Measurements from ENCODE around the gene PLB1. TPM values are rescaled to one million over a fixed set of nuclear protein-coding genes. Genes with fewer than 3 reads are reported as not detected.

PLB1 gene
- total RNA-seq, 2 experiments from 2014 or later: 0.87 to 1.1 TPM

- H3K27ac Mint-ChIP-seq: no peak overlapping the region
- H3K4me1 Mint-ChIP-seq: no peaks in the 10 kb centered on the region
- POLR2A ChIA-PET: no interaction called here
- intact Hi-C loops (cut with DNase I, micrococcal nuclease): no loop called here
- no peak for ATAC-seq
- H3K36me3 Mint-ChIP-seq (ENCODE audit: low read depth): no peaks in the 10 kb centered on the region
- CTCF ChIA-PET: no interaction called here
- H3K4me3 Mint-ChIP-seq: no peak overlapping the region
- H3K9me3 Mint-ChIP-seq (ENCODE audit: low read depth): no peaks in the 10 kb centered on the region
- H3K27me3 Mint-ChIP-seq: peaks cover 42% of the 10 kb centered on the region
- no peak for DNase-seq
Observed at GRCh38 chr2:28521663-28522062, 25.8 kb downstream of the PLB1 start.

DNA sequence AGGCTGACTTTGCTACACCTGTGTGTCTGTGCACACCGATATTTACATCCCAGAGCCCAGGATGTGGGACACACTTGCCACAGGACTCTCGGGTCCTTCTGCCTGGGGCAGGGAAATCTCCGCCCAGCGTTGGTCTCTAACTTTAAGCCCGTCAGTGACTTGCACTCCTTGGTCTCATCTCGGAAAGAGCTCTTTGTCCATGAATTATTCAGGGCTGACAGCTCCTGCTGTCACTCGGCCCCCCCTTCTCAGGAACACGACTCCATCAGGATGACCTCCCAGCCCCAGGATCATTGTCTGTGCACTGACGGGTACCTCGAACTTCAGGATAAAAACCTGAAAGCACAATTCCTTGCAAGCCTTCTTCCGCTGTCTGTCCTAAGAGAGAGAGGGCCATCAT, 26.6 kb downstream of the PLB1 start:
- ChIA-PET CTCF (interaction anchor here (0.6 kb wide), 1 partner anchor 640 kb away, joined by 4 read pairs; no protein-coding TSS in a partner anchor), POLR2A (no interaction called here)
- DNase-seq (no peak), ATAC-seq (no peak)
- intact Hi-C loops (cut with DNase I, micrococcal nuclease): no loop called here
- Mint-ChIP-seq H3K36me3 (ENCODE audit: low read depth) (no peaks in the 10 kb centered on the region), H3K4me1 (no peaks in the 10 kb centered on the region), H3K4me3 (no peak overlapping the region), H3K9me3 (ENCODE audit: low read depth) (no peaks in the 10 kb centered on the region), H3K27ac (no peak overlapping the region), H3K27me3 (peaks cover 42% of the 10 kb centered on the region)

- DNase-seq: no peak
- Mint-ChIP-seq H3K4me3 (no peak overlapping the region), H3K27ac (no peak overlapping the region), H3K27me3 (peaks cover 36% of the 10 kb centered on the region), H3K36me3 (ENCODE audit: low read depth) (no peaks in the 10 kb centered on the region), H3K9me3 (ENCODE audit: low read depth) (no peaks in the 10 kb centered on the region), H3K4me1 (no peaks in the 10 kb centered on the region)
- POLR2A ChIA-PET: interaction anchor here (0.6 kb wide), 1 partner anchor 13 kb away, joined by 8 read pairs; no protein-coding TSS in a partner anchor
- no peak for ATAC-seq
- intact Hi-C loops (cut with DNase I, micrococcal nuclease): no loop called here
- CTCF ChIA-PET: interaction anchor here (0.9 kb wide), 1 partner anchor 43 kb away, joined by 3 read pairs; no protein-coding TSS in a partner anchor
Observed at GRCh38 chr2:28523902-28524301, 28.0 kb downstream of the PLB1 start.

DNA sequence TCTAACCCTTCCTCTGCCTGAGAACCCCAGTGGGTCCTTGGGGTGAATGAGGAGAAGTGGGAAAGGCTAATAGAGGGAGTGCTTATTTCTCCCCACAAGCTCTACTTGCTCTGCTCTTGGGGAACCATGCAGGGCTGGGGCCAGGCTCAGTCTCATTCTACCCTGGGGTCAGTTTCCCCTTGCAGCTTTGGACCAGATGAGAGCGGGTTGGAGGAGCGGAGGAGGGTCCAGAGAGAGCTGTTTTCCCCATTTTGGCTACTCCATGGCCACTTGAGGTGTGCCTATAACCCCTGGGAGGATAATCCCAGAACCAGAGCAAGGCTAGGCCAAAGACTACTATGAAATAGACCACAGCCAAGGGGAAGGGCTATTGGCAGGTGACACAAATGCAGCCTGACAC, 29.6 kb downstream of the PLB1 start:
- Mint-ChIP-seq H3K4me3 (no peak overlapping the region), H3K27ac (no peak overlapping the region), H3K9me3 (ENCODE audit: low read depth) (no peaks in the 10 kb centered on the region), H3K27me3 (peaks cover 29% of the 10 kb centered on the region), H3K4me1 (no peaks in the 10 kb centered on the region), H3K36me3 (ENCODE audit: low read depth) (no peaks in the 10 kb centered on the region)
- ATAC-seq: no peak
- ChIA-PET POLR2A (no interaction called here), CTCF (no interaction called here)
- no peak for DNase-seq
- intact Hi-C loops (cut with DNase I, micrococcal nuclease): no loop called here

GRCh38 chr2:28526527-28527132, 30.8 kb downstream of the PLB1 start:
- H3K4me1 Mint-ChIP-seq: no peaks in the 10 kb centered on the region
- peaks cover 22% of the 10 kb centered on the region for H3K27me3 Mint-ChIP-seq
- no peak for DNase-seq
- ChIA-PET POLR2A (interaction anchor here (0.5 kb wide), 1 partner anchor 324 kb away, joined by 4 read pairs; no protein-coding TSS in a partner anchor), CTCF (interaction anchor here (0.7 to 1.2 kb wide), 3 partner anchors 41 to 1049 kb away, joined by 3 to 6 read pairs (median 3); no protein-coding TSS in a partner anchor)
- no peaks in the 10 kb centered on the region for H3K36me3 Mint-ChIP-seq (ENCODE audit: low read depth)
- H3K27ac Mint-ChIP-seq: no peak overlapping the region
- ATAC-seq: no peak
- H3K4me3 Mint-ChIP-seq: no peak overlapping the region
- intact Hi-C loops (cut with DNase I, micrococcal nuclease): no loop called here
- no peaks in the 10 kb centered on the region for H3K9me3 Mint-ChIP-seq (ENCODE audit: low read depth)

GRCh38 chr2:28527196-28527595, 31.3 kb downstream of the PLB1 start:
- Mint-ChIP-seq H3K4me3 (no peak overlapping the region), H3K36me3 (ENCODE audit: low read depth) (no peaks in the 10 kb centered on the region), H3K27me3 (peaks cover 19% of the 10 kb centered on the region), H3K4me1 (no peaks in the 10 kb centered on the region), H3K9me3 (ENCODE audit: low read depth) (no peaks in the 10 kb centered on the region), H3K27ac (no peak overlapping the region)
- CTCF ChIA-PET: interaction anchor here (0.7 to 1.2 kb wide), 3 partner anchors 41 to 1049 kb away, joined by 3 to 6 read pairs (median 3); no protein-coding TSS in a partner anchor
- DNase-seq (no peak), ATAC-seq (no peak)
- intact Hi-C loops (cut with DNase I, micrococcal nuclease): no loop called here
- POLR2A ChIA-PET: interaction anchor here (0.5 kb wide), 1 partner anchor 325 kb away, joined by 4 read pairs; no protein-coding TSS in a partner anchor

DNA sequence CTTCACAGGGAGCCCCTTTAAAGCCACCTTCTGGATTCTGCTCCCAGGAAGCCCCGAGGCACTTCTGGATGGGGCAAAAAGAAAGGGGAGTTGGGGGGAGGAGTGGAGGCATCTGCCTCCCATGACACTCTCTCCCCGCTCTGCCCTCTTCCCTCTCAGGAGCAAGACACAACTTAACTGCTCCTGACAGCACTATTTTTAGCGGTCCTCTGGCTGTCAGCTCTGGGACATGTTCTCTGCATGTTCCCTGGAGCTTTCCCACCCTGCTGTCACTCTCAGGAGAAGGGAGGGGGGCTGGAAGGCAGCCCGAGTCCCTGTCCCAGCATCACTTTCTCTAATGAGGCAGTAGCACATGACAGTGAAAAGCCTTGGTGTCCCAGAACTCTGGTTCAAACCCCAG, 32.3 kb downstream of the PLB1 start:
- H3K27me3 Mint-ChIP-seq: peaks cover 17% of the 10 kb centered on the region
- H3K9me3 Mint-ChIP-seq (ENCODE audit: low read depth): no peaks in the 10 kb centered on the region
- POLR2A ChIA-PET: no interaction called here
- H3K4me1 Mint-ChIP-seq: no peaks in the 10 kb centered on the region
- H3K4me3 Mint-ChIP-seq: no peak overlapping the region
- ATAC-seq (no peak), DNase-seq (no peak)
- intact Hi-C loops (cut with DNase I, micrococcal nuclease): no loop called here
- H3K36me3 Mint-ChIP-seq (ENCODE audit: low read depth): no peaks in the 10 kb centered on the region
- no peak overlapping the region for H3K27ac Mint-ChIP-seq
- CTCF ChIA-PET: interaction anchor here (0.6 kb wide), 1 partner anchor 35 kb away, joined by 5 read pairs; no protein-coding TSS in a partner anchor

- no peaks in the 10 kb centered on the region for H3K9me3 Mint-ChIP-seq (ENCODE audit: low read depth)
- ATAC-seq (no peak), DNase-seq (no peak)
- no peak overlapping the region for H3K27ac Mint-ChIP-seq
- H3K36me3 Mint-ChIP-seq (ENCODE audit: low read depth): no peaks in the 10 kb centered on the region
- intact Hi-C loops (cut with DNase I, micrococcal nuclease): no loop called here
- no peak overlapping the region for H3K4me3 Mint-ChIP-seq
- H3K4me1 Mint-ChIP-seq: no peaks in the 10 kb centered on the region
- ChIA-PET POLR2A (no interaction called here), CTCF (interaction anchor here (0.6 kb wide), 1 partner anchor 103 kb away, joined by 3 read pairs; no protein-coding TSS in a partner anchor)
- peaks cover 16% of the 10 kb centered on the region for H3K27me3 Mint-ChIP-seq
Observed at GRCh38 chr2:28530782-28531181, 34.9 kb downstream of the PLB1 start.

- intact Hi-C loops (cut with DNase I, micrococcal nuclease): no loop called here
- Mint-ChIP-seq H3K4me3 (no peak overlapping the region), H3K27ac (no peak overlapping the region), H3K4me1 (no peaks in the 10 kb centered on the region), H3K9me3 (ENCODE audit: low read depth) (no peaks in the 10 kb centered on the region), H3K36me3 (ENCODE audit: low read depth) (no peaks in the 10 kb centered on the region), H3K27me3 (peaks cover 13% of the 10 kb centered on the region)
- ATAC-seq (no peak), DNase-seq (no peak)
- POLR2A ChIA-PET: no interaction called here
- CTCF ChIA-PET: interaction anchor here (1.2 kb wide), 1 partner anchor 13 kb away, joined by 3 read pairs; no protein-coding TSS in a partner anchor
Observed at GRCh38 chr2:28532399-28532798, 36.5 kb downstream of the PLB1 start.

- no peak for DNase-seq
- Mint-ChIP-seq H3K27ac (no peak overlapping the region), H3K27me3 (peaks cover 13% of the 10 kb centered on the region), H3K36me3 (ENCODE audit: low read depth) (no peaks in the 10 kb centered on the region), H3K9me3 (ENCODE audit: low read depth) (no peaks in the 10 kb centered on the region), H3K4me3 (no peak overlapping the region), H3K4me1 (no peaks in the 10 kb centered on the region)
- ChIA-PET CTCF (no interaction called here), POLR2A (no interaction called here)
- no peak for ATAC-seq
- intact Hi-C loops (cut with DNase I, micrococcal nuclease): no loop called here
Observed at GRCh38 chr2:28533044-28533680, 37.3 kb downstream of the PLB1 start.

- ATAC-seq (no peak), DNase-seq (no peak)
- ChIA-PET CTCF (interaction anchor here (1.2 to 1.5 kb wide), 2 partner anchors 9 to 21 kb away, joined by 3 to 6 read pairs; no protein-coding TSS in a partner anchor), POLR2A (interaction anchor here (1.1 kb wide), 1 partner anchor 160 kb away, joined by 4 read pairs; no protein-coding TSS in a partner anchor)
- Mint-ChIP-seq H3K4me3 (no peak overlapping the region), H3K9me3 (ENCODE audit: low read depth) (no peaks in the 10 kb centered on the region), H3K27ac (no peak overlapping the region), H3K36me3 (ENCODE audit: low read depth) (no peaks in the 10 kb centered on the region), H3K4me1 (no peaks in the 10 kb centered on the region), H3K27me3 (peaks cover 13% of the 10 kb centered on the region)
- intact Hi-C loops (cut with DNase I, micrococcal nuclease): no loop called here
Observed at GRCh38 chr2:28534817-28535216, 39.0 kb downstream of the PLB1 start.

- intact Hi-C loops (cut with DNase I, micrococcal nuclease): no loop called here
- peaks cover 8% of the 10 kb centered on the region for H3K27me3 Mint-ChIP-seq
- H3K27ac Mint-ChIP-seq: no peak overlapping the region
- no peaks in the 10 kb centered on the region for H3K4me1 Mint-ChIP-seq
- H3K36me3 Mint-ChIP-seq (ENCODE audit: low read depth): no peaks in the 10 kb centered on the region
- POLR2A ChIA-PET: no interaction called here
- ATAC-seq (no peak), DNase-seq (no peak)
- H3K4me3 Mint-ChIP-seq: no peak overlapping the region
- CTCF ChIA-PET: no interaction called here
- H3K9me3 Mint-ChIP-seq (ENCODE audit: low read depth): no peaks in the 10 kb centered on the region
Observed at GRCh38 chr2:28538134-28538533, 42.3 kb downstream of the PLB1 start.
